ENCODE data around the gene CHPF. TPM values are rescaled to one million over a fixed set of nuclear protein-coding genes. Genes with fewer than 3 reads are reported as not detected.

Gene CHPF
- total RNA-seq, 1 donor from 2014 or later: 81.0 TPM

DNA sequence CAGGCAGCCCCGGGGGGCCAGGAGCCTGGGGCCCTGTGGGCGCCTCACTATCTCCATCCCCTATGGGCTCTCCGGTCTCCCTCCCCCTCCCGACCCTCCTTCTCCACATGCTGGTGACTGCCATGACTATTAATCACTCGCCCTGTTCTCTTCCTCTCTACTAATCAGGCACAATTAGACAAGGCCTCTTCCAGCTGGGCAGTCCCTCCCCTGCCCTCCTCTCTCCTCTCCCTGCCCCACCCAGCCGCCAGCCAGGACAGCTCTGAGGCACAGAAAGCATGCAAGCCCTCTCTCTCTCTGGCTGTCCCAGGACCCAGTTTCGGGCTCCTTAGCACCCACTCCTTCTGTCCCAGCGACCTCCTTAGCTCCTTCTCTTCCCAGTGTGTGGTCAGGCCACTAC is 23.5 kb downstream of the CHPF start:
- H3K27ac Mint-ChIP-seq: no peak overlapping the region
- TF ChIP-seq, protein P1, sequence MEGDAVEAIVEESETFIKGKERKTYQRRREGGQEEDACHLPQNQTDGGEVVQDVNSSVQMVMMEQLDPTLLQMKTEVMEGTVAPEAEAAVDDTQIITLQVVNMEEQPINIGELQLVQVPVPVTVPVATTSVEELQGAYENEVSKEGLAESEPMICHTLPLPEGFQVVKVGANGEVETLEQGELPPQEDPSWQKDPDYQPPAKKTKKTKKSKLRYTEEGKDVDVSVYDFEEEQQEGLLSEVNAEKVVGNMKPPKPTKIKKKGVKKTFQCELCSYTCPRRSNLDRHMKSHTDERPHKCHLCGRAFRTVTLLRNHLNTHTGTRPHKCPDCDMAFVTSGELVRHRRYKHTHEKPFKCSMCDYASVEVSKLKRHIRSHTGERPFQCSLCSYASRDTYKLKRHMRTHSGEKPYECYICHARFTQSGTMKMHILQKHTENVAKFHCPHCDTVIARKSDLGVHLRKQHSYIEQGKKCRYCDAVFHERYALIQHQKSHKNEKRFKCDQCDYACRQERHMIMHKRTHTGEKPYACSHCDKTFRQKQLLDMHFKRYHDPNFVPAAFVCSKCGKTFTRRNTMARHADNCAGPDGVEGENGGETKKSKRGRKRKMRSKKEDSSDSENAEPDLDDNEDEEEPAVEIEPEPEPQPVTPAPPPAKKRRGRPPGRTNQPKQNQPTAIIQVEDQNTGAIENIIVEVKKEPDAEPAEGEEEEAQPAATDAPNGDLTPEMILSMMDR (IDR thresholded peaks at IDR 0.05; ENCODE audit: unreplicated experiment): no peak
- DNase-seq (ENCODE audit: low spot score in 2 of 2, unreplicated experiment in 2 of 2): no peak

GRCh38 chr2:219519526-219519916 is 24.1 kb downstream of the CHPF start:
- Mint-ChIP-seq H3K36me3 (no peaks in the 10 kb centered on the region), H3K27me3 (ENCODE audit: low read depth) (peaks cover 67% of the 10 kb centered on the region), H3K4me3 (no peak overlapping the region), H3K27ac (no peak overlapping the region), H3K4me1 (peaks cover 41% of the 10 kb centered on the region), H3K9me3 (no peaks in the 10 kb centered on the region)
- no peak for DNase-seq (ENCODE audit: low spot score in 2 of 2, unreplicated experiment in 2 of 2)
- TF ChIP-seq, protein P1 (IDR thresholded peaks at IDR 0.05; ENCODE audit: unreplicated experiment): no peak

More for the DNA sequence above, 23.5 kb downstream of the CHPF start:
- peaks cover 65% of the 10 kb centered on the region for H3K27me3 Mint-ChIP-seq (ENCODE audit: low read depth)
- H3K9me3 Mint-ChIP-seq: no peaks in the 10 kb centered on the region
- H3K4me1 Mint-ChIP-seq: peaks cover 41% of the 10 kb centered on the region
- no peak overlapping the region for H3K4me3 Mint-ChIP-seq
- H3K36me3 Mint-ChIP-seq: no peaks in the 10 kb centered on the region

GRCh38 chr2:219517954-219518778 is 25.4 kb downstream of the CHPF start:
- no peak for DNase-seq (ENCODE audit: low spot score in 2 of 2, unreplicated experiment in 2 of 2)
- Mint-ChIP-seq H3K27ac (no peak overlapping the region), H3K27me3 (ENCODE audit: low read depth) (peaks cover 67% of the 10 kb centered on the region), H3K36me3 (no peaks in the 10 kb centered on the region), H3K4me1 (peaks cover 50% of the 10 kb centered on the region), H3K9me3 (no peaks in the 10 kb centered on the region), H3K4me3 (no peak overlapping the region)
- TF ChIP-seq, protein P1 (IDR thresholded peaks at IDR 0.05; ENCODE audit: unreplicated experiment): no peak

GRCh38 chr2:219516888-219517287 is 26.7 kb downstream of the CHPF start:
- TF ChIP-seq, protein P1 (IDR thresholded peaks at IDR 0.05; ENCODE audit: unreplicated experiment): no peak
- no peaks in the 10 kb centered on the region for H3K9me3 Mint-ChIP-seq
- H3K36me3 Mint-ChIP-seq: no peaks in the 10 kb centered on the region
- H3K4me3 Mint-ChIP-seq: no peak overlapping the region
- DNase-seq (ENCODE audit: low spot score in 2 of 2, unreplicated experiment in 2 of 2): no peak
- H3K27ac Mint-ChIP-seq: no peak overlapping the region
- H3K27me3 Mint-ChIP-seq (ENCODE audit: low read depth): peaks cover 77% of the 10 kb centered on the region
- peaks cover 53% of the 10 kb centered on the region for H3K4me1 Mint-ChIP-seq

DNA sequence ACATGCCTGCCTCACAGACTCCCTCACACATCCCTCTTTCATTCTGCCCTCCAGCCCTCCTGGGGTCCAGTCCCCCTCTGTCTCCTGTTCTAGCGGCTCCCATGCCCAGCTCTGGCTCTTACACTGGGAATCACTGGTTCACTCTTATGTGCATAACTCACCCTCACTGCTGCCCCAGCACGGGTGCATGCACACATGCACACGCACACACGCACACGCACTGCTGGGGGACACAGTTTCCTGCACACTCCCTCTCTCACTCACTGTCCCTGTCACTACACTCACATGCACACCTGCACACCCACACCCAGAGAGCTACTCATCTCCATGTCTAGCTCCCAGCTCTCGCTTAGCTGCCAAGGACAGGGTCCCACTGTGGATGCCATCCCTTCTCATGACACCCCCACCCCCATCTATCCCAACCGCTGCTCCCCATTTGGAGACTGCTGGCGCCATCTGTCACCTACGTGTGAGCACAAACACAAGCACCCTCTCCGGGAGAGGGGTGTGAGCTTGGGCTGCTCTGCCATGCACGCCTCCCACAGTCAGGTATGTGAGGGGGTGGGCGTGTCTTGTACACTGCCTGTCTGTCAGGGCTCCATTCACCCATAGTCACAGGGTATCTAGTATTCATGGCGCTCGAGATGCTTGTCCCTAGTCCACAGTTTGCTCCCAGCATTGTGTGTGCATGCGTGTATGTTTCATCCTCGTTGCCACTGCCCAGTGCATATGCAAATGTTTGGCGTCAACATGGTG is 27.6 kb downstream of the CHPF start:
- no peak for DNase-seq (ENCODE audit: low spot score in 2 of 2, unreplicated experiment in 2 of 2)
- peaks cover 84% of the 10 kb centered on the region for H3K27me3 Mint-ChIP-seq (ENCODE audit: low read depth)
- no peak overlapping the region for H3K4me3 Mint-ChIP-seq
- no peaks in the 10 kb centered on the region for H3K36me3 Mint-ChIP-seq
- peaks cover 49% of the 10 kb centered on the region for H3K4me1 Mint-ChIP-seq
- no peaks in the 10 kb centered on the region for H3K9me3 Mint-ChIP-seq
- H3K27ac Mint-ChIP-seq: no peak overlapping the region
- TF ChIP-seq, protein P1 (IDR thresholded peaks at IDR 0.05; ENCODE audit: unreplicated experiment): no peak
